ENCODE data around the gene SLC18A3. TPM values are rescaled to one million over a fixed set of nuclear protein-coding genes. Genes with fewer than 3 reads are reported as not detected.

The SLC18A3 gene
- total RNA-seq, 2 experiments from 2014 or later = not detected

DNA sequence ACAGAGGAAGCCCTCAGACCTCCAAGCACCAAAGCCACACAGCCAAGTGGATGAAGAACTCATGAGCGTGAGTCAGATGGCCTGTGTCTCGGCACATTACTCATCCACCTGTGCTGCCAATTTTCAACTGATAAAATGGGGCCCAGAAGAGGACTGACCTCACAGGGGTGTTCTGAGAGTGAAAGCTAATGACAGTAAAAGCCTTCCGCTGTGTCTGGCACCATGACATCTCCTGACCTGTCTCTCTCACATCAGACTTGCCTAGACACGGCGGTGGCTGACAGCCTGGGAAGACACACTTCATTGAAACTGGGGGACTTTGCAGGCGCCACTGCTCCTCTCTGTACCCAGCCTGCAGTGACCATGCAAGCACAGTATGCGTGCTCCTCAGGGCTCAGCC is 8.3 kb upstream of the SLC18A3 start:
- H3K4me3 Mint-ChIP-seq = no peak overlapping the region
- H3K27me3 Mint-ChIP-seq = peaks cover 41% of the 10 kb centered on the region
- DNase-seq = no peak
- H3K27ac Mint-ChIP-seq = no peak overlapping the region
- H3K9me3 Mint-ChIP-seq = no peaks in the 10 kb centered on the region
- H3K4me1 Mint-ChIP-seq = no peaks in the 10 kb centered on the region
- no peaks in the 10 kb centered on the region for H3K36me3 Mint-ChIP-seq

DNA sequence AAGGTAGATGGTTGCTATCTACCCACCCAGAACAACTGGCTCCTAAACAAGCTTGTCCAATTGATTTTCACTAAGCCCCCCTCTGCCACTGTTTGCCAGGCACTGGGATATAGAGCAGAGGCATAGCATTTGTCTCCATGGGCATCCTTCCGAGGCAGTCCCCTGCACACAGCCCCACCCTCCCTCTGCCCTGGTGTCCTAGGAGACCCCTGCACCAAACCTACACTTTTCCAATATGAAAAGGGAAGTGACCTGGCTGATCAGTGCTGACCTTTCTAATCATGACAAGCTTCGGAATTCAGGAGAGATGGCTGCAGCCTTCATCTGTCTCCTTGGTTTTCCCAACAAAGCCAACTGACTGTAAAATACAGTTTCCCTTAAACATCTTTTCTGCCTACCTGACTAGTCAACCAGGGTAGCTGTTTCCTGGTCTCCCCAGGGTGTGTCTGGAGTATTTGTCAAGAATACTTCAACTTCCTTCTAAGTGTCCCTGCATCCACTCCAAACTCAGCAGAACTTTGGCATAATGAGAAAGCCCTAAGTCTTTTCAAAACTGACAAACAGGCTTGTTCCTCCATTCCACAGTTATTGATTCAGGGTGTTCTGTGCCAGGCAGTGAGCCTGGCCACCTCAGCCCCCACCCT is 7.6 kb upstream of the SLC18A3 start:
- H3K9me3 Mint-ChIP-seq = no peaks in the 10 kb centered on the region
- no peak overlapping the region for H3K27ac Mint-ChIP-seq
- no peak overlapping the region for H3K4me3 Mint-ChIP-seq
- no peaks in the 10 kb centered on the region for H3K4me1 Mint-ChIP-seq
- H3K27me3 Mint-ChIP-seq = peaks cover 48% of the 10 kb centered on the region
- no peak for DNase-seq
- no peaks in the 10 kb centered on the region for H3K36me3 Mint-ChIP-seq

- H3K4me3 Mint-ChIP-seq = no peak overlapping the region
- H3K27me3 Mint-ChIP-seq = peaks cover 66% of the 10 kb centered on the region
- no peaks in the 10 kb centered on the region for H3K36me3 Mint-ChIP-seq
- H3K27ac Mint-ChIP-seq = no peak overlapping the region
- DNase-seq = no peak
- H3K9me3 Mint-ChIP-seq = no peaks in the 10 kb centered on the region
- H3K4me1 Mint-ChIP-seq = no peaks in the 10 kb centered on the region
Measured at GRCh38 chr10:49605216-49605938, 4.7 kb upstream of the SLC18A3 start.

DNA sequence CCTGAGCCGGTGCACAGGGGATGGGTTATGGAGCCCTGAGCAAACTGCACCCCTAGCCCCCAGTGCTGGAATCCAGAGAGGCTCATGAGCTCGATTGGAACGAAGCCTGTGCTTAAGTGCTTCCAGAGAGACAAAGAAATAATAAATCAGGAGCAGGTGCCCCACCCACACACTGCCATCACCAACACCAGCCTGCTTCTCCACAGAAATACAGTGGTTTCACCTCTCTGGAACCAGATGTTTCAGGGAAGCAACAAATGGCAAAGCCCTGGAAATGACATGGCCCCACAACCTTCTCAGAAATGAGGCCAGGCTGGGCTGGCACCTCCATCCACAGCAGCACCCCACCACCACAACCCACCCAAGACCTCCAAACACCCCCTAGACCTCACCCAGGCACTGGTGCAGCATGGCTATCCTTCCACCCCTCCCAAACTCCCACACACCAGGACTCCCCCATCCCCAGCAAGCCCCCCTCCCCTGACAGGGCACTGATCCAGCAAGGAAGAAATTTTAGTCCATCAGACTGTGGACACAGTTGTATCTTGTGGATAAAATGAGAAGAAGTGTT is 4.1 kb upstream of the SLC18A3 start:
- H3K27ac Mint-ChIP-seq = no peak overlapping the region
- H3K9me3 Mint-ChIP-seq = no peaks in the 10 kb centered on the region
- no peak overlapping the region for H3K4me3 Mint-ChIP-seq
- no peak for DNase-seq
- H3K27me3 Mint-ChIP-seq = peaks cover 69% of the 10 kb centered on the region
- no peaks in the 10 kb centered on the region for H3K4me1 Mint-ChIP-seq
- H3K36me3 Mint-ChIP-seq = no peaks in the 10 kb centered on the region

GRCh38 chr10:49606981-49607535 is 3.1 kb upstream of the SLC18A3 start:
- Mint-ChIP-seq H3K27me3 (peaks cover 75% of the 10 kb centered on the region), H3K27ac (no peak overlapping the region)
- DNase-seq = peak; percentile 78

DNA sequence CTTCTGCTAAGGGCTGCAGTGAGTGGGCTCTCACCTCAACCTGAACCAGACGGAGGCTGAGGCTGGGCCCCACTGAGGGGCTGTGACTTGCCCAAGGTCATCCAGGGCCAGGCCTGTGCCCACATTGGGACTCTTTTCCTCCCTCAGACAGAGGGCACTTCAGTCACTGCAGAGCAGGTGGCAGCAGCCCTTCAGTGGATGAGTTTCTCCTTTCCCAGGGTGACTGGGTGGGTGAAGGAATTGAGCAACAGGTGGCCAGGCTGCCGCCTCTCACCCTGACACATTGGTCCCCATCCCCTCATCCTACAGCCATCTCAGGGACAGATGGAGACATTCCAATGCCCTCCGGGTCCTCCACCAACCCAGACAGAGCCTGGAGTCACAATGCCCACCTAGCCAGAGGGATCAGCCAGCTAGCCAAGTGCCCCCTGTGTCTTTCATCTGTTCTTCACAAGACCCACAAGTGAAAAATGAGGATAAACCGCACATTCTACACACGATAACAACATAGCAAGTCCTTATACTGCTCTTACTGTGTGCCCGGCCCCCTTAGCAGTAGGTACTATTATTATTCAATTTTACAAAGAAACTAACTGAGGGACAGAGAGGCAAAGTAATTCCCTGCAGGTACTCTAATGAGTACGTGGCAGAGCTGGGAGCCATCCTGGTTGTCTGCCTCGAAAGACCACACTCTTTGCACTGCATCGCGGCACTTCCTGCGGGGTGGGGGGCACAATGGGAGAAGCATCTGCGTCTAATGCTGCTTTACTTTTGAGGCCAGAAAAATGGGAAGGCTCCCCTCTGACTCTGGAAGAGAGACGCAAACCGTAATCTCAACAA is 1.7 kb upstream of the SLC18A3 start:
- no peak overlapping the region for H3K4me3 Mint-ChIP-seq
- H3K27me3 Mint-ChIP-seq = peaks cover 85% of the 10 kb centered on the region
- peaks cover 5% of the 10 kb centered on the region for H3K4me1 Mint-ChIP-seq
- peaks cover 8% of the 10 kb centered on the region for H3K36me3 Mint-ChIP-seq
- H3K27ac Mint-ChIP-seq = no peak overlapping the region
- H3K9me3 Mint-ChIP-seq = peaks cover 13% of the 10 kb centered on the region
- DNase-seq = no peak

More at GRCh38 chr10:49606981-49607535, 3.1 kb upstream of the SLC18A3 start:
- Mint-ChIP-seq H3K36me3 (peaks cover 4% of the 10 kb centered on the region), H3K4me3 (no peak overlapping the region), H3K9me3 (peaks cover 9% of the 10 kb centered on the region), H3K4me1 (no peaks in the 10 kb centered on the region)

DNA sequence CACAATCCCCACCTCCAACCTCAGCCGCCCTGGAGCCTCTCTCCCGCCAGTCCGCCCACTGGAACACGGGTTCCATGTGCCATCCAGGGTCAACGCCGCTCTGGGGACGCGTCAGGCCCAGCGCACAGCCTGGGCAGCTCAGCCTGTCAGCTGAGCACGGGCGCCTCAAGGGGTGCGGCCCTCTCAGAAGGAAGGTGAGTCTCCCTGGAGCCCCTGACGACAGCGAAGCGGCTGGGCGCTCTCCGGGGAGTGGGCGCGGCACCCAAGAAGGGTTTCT is 1.2 kb upstream of the SLC18A3 start:
- Mint-ChIP-seq H3K36me3 (peaks cover 9% of the 10 kb centered on the region), H3K4me1 (peaks cover 9% of the 10 kb centered on the region), H3K27ac (no peak overlapping the region), H3K27me3 (peaks cover 85% of the 10 kb centered on the region), H3K9me3 (peaks cover 13% of the 10 kb centered on the region), H3K4me3 (no peak overlapping the region)
- DNase-seq = no peak

- peaks cover 87% of the 10 kb centered on the region for H3K27me3 Mint-ChIP-seq
- peaks cover 9% of the 10 kb centered on the region for H3K4me1 Mint-ChIP-seq
- H3K27ac Mint-ChIP-seq = no peak overlapping the region
- peaks cover 13% of the 10 kb centered on the region for H3K9me3 Mint-ChIP-seq
- peaks cover 9% of the 10 kb centered on the region for H3K36me3 Mint-ChIP-seq
- no peak overlapping the region for H3K4me3 Mint-ChIP-seq
- no peak for DNase-seq
Measured at GRCh38 chr10:49609283-49610113, 612 bp upstream of the SLC18A3 start.

GRCh38 chr10:49610458-49611165 is 502 bp downstream of the SLC18A3 start:
- no peak for DNase-seq
- Mint-ChIP-seq H3K36me3 (peaks cover 9% of the 10 kb centered on the region), H3K4me1 (peaks cover 12% of the 10 kb centered on the region), H3K27ac (no peak overlapping the region), H3K4me3 (no peak overlapping the region), H3K27me3 (peaks cover 87% of the 10 kb centered on the region), H3K9me3 (peaks cover 13% of the 10 kb centered on the region)

- DNase-seq = no peak
- H3K27me3 Mint-ChIP-seq = peaks cover 88% of the 10 kb centered on the region
- peaks cover 13% of the 10 kb centered on the region for H3K9me3 Mint-ChIP-seq
- H3K4me3 Mint-ChIP-seq = no peak overlapping the region
- peaks cover 9% of the 10 kb centered on the region for H3K36me3 Mint-ChIP-seq
- no peak overlapping the region for H3K27ac Mint-ChIP-seq
- H3K4me1 Mint-ChIP-seq = peaks cover 12% of the 10 kb centered on the region
Measured at GRCh38 chr10:49611166-49611815, 1.2 kb downstream of the SLC18A3 start.

GRCh38 chr10:49611816-49612512 is 1.9 kb downstream of the SLC18A3 start:
- H3K27me3 Mint-ChIP-seq = peaks cover 88% of the 10 kb centered on the region
- no peak overlapping the region for H3K4me3 Mint-ChIP-seq
- DNase-seq = no peak
- peaks cover 13% of the 10 kb centered on the region for H3K9me3 Mint-ChIP-seq
- H3K27ac Mint-ChIP-seq = no peak overlapping the region
- H3K4me1 Mint-ChIP-seq = peaks cover 12% of the 10 kb centered on the region
- H3K36me3 Mint-ChIP-seq = peaks cover 9% of the 10 kb centered on the region

DNA sequence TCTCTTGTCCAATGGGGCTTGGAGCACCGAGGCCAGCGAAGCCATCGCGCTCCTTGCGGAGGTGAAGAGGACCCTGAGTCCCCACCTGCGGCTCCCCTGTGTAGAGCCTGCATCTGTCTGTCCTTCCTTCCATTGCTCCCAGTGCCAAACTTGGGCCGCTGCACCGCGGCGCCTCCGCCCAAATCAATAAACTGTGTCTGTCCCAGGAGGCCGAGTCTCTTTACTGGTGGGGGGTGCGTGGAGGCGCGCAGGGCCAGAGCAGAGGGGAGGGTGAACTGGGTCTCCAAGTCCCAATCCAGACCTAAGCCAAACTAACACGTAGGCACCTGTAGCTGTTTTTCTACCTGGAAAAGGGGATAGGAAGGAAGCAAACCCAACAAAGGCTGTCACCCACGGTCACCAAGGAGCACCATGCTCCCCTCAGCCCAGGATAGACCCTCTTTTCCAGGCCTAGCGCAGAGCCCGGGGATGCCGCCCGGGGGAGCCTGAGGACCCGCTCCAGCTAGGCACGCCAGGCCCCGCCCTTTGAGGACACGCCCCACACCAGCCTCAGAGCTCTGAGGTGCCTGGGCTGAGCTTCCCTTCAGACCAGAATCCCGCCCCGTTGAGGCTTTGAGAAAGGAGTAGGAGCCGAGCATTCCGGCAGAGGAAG is 2.5 kb downstream of the SLC18A3 start:
- no peak overlapping the region for H3K4me3 Mint-ChIP-seq
- H3K9me3 Mint-ChIP-seq = peaks cover 13% of the 10 kb centered on the region
- H3K4me1 Mint-ChIP-seq = peaks cover 12% of the 10 kb centered on the region
- peaks cover 87% of the 10 kb centered on the region for H3K27me3 Mint-ChIP-seq
- H3K27ac Mint-ChIP-seq = no peak overlapping the region
- no peak for DNase-seq
- H3K36me3 Mint-ChIP-seq = peaks cover 9% of the 10 kb centered on the region
